ENCODE data around the gene CACNA1H. TPM values are rescaled to one million over a fixed set of nuclear protein-coding genes. Genes with fewer than 3 reads are reported as not detected.

Gene CACNA1H
- total and polyA plus RNA-seq, 2 of the 4 experiments (the other 2 are of a cell fraction), result 1.6 to 5.8 TPM

GRCh38 chr16:1193825-1194581 lies 41.1 kb downstream of the CACNA1H start:
- no peak overlapping the region for H3K56ac ChIP-seq (ENCODE audit: extremely low read depth, insufficient read depth, low read length)
- intact Hi-C loops (cut with micrococcal nuclease), result loop anchor here (1.0 kb wide), 1 partner anchor 88 kb away; no protein-coding TSS in a partner anchor
- DNase-seq (no peak), ATAC-seq (ENCODE audit: low read depth) (no peak)
- H3K18ac ChIP-seq (ENCODE audit: low read depth, low read length), result no peak overlapping the region
- no peak overlapping the region for H2AK9ac ChIP-seq (replicated peaks; ENCODE audit: low read depth, low read length, poor library complexity)
- no peak overlapping the region for H3K9ac ChIP-seq (ENCODE audit: low read depth, low read length)
- H2BK15ac ChIP-seq (ENCODE audit: low read depth, low read length), result no peak overlapping the region
- no peaks in the 10 kb centered on the region for H3K4me1 ChIP-seq (ENCODE audit: control insufficient read depth, insufficient read depth, low read length)
- no peak overlapping the region for H2BK5ac ChIP-seq (ENCODE audit: low read depth, low read length, poor library complexity, severe bottlenecking)
- ChIA-PET POLR2A (ENCODE audit: unreplicated experiment) (no interaction called here), CTCF (interaction anchor here (0.6 kb wide), 1 partner anchor 230 kb away, joined by 3 read pairs; no protein-coding TSS in a partner anchor)
- no peak overlapping the region for H2BK20ac ChIP-seq (ENCODE audit: low read depth, low read length)
- H3K27me3 ChIP-seq (ENCODE audit: control insufficient read depth, insufficient read depth, low read length), result no peaks in the 10 kb centered on the region
- H3K27ac ChIP-seq (ENCODE audit: insufficient read depth, low read length), result no peak overlapping the region
- H4K8ac ChIP-seq (ENCODE audit: low read depth in 2 of 2, low read length in 2 of 2), result no peak overlapping the region
- H3K14ac ChIP-seq (replicated peaks; ENCODE audit: low read depth, low read length), result no peak overlapping the region
- no peaks in the 10 kb centered on the region for H3K36me3 ChIP-seq (ENCODE audit: control insufficient read depth, insufficient read depth, low read length)
- no peak overlapping the region for H4K91ac ChIP-seq (ENCODE audit: insufficient read depth, low read depth, low read length)
- peaks cover 14% of the 10 kb centered on the region for H4K20me1 ChIP-seq (ENCODE audit: insufficient read depth, low read length)
- WGBS, 2 experiments (ENCODE audit: extremely low coverage in 2 of 2, insufficient read length in 1 of 2), result 55% methylated on average over 13 of the region's 29 CpGs; no CpG with 5 or more reads in 1 of the 2 experiments
- no peaks in the 10 kb centered on the region for H3K9me1 ChIP-seq (ENCODE audit: insufficient read depth, low read length)
- no peak overlapping the region for H3K4ac ChIP-seq (ENCODE audit: low read depth, low read length)
- no peak overlapping the region for H3K4me2 ChIP-seq (ENCODE audit: low read depth, low read length)
- no peaks in the 10 kb centered on the region for H3K79me1 ChIP-seq (ENCODE audit: low read depth in 1 of 2, low read length in 2 of 2)
- no peak overlapping the region for H3K23ac ChIP-seq (ENCODE audit: low read depth, low read length)
- no peak overlapping the region for H4K5ac ChIP-seq (ENCODE audit: low read depth, low read length)
- no peak overlapping the region for H2BK120ac ChIP-seq (ENCODE audit: low read depth, low read length)
- no peaks in the 10 kb centered on the region for H3K9me3 ChIP-seq (ENCODE audit: control insufficient read depth, insufficient read depth, low read length)
- no peak overlapping the region for H3K4me3 ChIP-seq (ENCODE audit: insufficient read depth, low read depth, low read length)
- in situ Hi-C loops (cut with MboI; ENCODE audit: low sequenced_read_pairs), result no loop called here
- H2AFZ ChIP-seq (replicated peaks; ENCODE audit: low read length, poor library complexity), result peak overlapping the region; percentile 56
- no peak overlapping the region for H2AK5ac ChIP-seq (ENCODE audit: low read depth, low read length)
- dilution Hi-C loops (cut with HindIII; ENCODE audit: low sequenced_read_pairs, unreplicated experiment), result no loop called here
- BruUV-seq (replicated peaks), result no TSS peak
- TF ChIP-seq FOS (IDR thresholded peaks at IDR 0.05; ENCODE audit: low read depth, low read length), result no peak
